HS-27A (cell line): ENCODE measurements around the gene POLA1.

Experiments used
- DNase-seq: peaks from one replicate; pipeline ENCODE4 v3.0.0-alpha.2; 2012; ENCODE audit warnings: low read depth, missing footprints

POLA1 gene

DNA sequence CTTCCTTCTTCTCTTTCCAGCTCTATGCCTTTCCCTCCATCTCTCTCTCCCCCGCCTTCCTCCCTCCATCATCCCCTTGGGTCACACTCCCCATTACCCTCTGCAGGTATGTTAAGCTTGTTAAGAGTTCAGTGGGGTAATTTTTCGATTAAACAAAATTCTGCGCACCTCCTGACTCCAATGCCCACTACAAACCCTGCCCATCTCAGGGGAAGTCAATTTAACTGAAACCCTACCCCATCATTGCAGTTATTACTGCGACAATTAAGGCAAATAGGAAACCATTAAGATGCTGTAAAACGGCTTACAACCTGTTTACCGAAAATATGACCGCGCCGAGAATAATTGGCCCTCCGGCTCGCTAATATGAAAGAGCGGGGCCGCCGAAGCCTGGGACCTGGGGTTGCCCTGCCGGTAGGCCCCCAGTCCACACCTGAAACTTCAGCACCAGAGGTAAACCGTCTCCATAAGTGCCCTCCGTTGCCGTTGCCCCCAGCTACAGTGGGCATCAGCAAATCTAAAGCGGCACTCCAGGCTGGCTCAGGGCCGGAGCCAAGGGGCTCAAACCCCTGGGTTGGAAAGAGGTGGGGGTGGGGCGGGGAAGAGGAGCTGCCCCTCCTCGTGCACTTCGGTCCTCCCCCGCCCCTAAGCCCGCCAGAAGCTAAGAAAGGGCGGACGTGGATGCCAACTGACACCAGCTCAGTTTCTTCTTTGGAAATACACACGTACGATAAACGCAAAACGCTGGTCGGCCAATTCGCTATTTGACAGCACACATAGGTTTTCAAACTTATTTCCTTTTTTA lies 317.3 kb downstream of the POLA1 start:
- no peak for DNase-seq

DNA sequence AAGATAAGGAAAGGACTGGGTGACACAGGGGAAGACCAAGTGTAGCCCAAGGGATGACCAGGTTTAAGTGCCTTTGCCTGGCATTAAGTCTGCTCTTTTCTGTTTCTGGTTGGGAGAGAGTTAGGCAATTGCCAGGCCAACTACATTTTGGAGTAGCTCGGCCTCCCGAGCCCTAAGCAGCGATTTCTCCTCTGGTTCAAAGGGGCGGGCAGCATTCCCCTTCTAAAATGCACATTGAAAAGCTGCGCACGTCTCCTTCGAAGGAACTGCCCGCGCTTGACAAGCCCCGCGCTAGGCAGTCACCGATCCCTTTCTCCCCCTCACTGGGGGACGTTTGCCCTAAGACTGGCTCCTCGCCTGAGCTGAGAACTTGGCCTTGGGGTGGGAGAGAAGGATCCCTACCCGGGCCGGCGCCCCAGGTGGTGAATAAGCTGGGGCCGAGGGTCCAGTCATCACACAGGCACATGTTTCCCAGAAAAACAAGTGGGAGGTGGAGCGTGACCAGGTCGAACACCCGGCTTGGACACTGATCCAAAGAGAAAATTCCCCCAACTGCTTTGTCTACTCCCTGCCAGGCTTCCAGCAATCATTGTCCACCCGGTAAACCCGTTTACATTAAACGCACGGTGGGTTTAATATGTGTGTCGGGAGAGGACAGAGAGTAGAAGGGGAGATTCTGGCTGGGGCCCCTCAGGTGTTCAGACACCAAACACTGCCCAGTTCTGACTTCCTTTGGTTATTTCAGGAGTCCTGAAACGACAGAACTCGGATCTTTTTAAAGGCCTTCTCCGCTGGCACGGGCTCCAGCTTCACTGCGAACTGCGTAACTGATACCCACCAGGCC lies 318.1 kb downstream of the POLA1 start:
- no peak for DNase-seq

DNA sequence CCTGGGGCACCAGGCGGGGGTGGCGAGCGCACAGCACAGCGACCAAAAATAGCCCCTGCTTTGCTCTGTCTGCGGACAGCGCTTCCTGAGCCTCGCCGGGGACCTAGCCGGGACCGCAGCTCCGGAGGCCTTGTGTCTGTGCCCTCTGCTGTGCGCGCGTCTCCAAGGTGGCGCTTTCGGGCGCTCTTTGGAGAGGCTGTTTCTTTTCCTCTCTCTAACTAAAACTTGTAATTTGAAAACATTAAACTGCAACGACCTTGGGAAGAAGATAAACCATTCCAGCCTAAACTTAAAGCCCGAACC lies 318.7 kb downstream of the POLA1 start:
- DNase-seq = no peak

DNA sequence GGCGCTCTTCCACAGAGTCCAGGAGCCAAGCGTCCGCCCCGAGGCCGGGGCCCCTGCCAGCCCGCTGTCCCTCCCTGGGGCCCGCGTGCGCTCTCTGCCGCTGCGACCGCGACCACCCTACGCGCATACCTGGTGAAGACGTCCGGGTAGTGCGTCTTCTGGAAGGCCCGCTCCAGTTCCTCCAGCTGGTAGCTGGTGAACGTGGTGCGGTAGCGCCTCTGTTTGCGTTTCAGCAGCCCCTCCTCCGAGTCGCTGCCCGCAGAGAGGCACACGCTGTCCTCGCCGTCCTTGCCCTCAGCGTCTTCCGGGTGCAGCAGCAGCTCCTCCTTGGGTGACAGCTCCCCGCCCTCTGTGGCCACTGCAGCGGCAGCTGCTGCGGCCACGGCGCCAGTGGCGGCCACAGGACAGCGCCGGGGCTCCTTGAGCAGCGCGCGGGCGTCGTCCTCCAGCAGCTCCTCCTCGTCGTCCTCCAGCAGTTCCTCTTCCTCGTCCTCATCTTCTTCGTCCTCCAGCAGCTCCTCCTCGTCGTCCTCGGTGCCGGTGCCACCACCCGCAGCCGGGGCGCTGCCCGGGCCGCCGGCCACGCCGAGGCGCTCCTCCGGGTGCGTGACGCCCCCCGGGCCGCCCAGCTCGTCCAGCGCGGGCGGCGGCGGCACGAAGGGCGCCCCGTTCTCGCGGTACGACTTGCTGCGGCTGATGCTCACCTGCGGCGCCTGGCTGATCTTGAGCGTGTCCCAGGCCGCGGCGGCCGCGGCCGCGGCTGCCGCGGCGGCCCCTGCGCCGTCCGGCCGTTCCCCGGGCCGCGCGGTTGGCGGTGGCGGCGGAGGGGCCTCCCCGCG lies 319.3 kb downstream of the POLA1 start:
- no peak for DNase-seq

DNA sequence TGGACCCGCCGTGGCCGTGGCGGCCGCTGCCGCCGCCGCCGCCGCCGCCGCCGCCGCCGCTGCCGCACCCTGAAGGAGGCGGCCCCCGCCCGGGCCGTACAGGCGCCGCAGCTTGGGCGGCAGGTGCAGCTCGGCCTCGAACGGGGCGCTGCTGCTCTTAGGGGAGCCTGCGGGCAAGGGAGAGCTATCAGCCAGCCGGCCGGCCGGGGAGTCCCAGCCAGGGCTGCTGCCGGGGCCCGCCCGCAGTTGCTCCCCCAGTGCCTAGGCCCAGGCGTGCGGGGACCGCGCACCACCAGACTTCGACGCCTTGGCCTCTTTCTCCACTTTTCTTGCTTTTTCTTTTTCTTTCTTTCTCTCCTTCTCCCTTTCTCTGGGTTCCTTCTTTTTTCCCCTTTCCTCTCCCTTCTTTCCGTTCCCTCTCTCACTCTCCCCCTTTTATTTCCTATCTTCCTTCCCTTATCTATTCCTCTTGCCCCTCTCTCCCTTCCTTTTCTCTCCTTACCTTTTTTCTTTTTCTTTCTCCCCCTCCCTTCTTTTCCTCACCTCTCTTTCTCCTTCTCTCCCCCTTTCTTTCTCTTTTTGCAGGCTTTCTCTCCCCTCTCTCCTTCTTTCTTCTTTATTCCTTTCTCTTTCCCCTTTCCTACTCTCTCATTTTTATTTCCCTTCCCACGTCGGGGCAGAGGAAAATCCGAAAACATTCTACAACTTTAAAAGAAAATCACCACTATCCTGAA lies 320.1 kb downstream of the POLA1 start:
- no peak for DNase-seq

DNA sequence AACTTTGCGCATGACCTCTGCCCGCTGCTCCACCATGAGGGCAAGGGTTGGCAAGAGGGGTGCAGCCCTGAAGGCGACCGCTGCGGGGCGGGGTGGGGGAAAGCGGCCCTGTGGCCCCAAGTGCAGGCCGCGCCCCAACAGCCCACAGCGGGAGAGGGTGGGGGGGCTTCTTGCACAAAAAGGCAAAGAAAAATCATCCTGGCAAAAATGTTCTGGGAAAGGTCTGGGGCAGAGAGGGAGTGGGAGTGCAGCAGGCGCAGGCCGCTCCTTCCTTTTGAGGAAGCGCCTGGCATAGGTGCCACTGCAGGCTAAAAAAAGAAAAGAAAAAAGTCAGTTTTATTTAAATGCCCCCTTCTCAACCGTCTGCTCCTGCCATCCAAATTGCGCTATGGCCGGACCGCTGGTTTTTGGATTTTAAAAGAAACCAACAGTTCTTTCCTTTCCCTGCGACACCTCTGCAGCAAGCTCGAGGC lies 320.7 kb downstream of the POLA1 start:
- DNase-seq = no peak

DNA sequence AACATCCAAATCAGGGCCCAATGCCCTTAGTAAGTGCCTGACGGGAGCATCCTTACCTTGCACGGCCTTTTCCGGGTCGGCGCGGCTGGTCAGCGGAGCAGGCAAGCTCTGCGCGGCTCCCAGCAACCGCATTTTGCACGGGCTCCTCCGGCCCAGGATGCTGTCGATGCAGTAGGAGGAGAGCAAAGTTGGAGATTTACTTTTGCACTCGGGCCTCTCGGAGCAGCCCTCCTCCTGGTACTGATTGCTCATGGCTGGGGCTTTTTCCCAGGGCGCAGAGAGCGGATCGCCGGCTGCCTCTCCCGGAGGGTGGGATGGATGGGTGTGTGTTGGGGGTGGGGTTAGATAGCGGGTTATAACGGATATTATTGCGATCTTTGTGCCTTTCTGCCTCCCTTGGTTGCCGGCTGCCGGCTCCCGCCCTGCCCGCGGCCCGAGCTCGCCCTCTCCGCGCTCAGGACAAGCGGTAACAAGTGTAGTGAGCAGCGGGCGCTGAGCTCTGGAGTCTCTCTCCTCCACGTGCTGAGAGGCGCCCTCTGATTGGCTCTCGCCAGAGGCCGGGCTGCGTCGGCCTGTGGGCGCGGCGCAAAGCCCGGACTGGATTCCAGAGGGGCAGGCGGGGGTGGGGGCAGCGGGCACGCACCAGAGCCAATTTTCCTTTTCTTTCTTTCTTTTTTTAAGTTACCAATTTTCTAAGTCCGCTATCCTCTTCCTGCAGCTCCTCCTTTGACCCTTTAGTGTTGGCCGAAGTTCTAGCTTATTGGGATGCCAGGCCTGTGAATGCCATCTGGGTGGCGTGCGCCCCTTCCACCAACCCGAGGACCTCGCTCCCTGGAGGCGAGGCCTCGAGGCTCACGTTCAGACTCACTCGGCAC lies 322.0 kb downstream of the POLA1 start, which contains the start of gene ARX:
ARX (minus strand) TSS at position 480 of the 875 bp plus-strand sequence; CDS start at position 252, 228 bp downstream.
- DNase-seq = no peak

DNA sequence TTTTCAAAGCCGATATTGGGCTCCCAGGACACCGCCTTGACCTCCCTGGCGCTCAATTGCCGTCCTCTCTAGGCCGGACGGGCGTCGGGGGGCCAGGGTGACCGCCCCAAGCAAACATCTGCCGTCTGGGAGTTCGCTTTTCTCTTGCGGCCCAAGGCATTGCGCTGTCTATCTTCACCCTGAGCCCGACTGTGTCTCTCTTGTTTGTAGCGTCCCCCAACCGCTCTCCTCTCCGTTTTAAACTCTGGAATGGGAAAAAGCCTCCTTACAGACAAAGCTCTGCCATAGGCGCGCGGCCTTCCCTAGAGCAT lies 322.6 kb downstream of the POLA1 start:
- DNase-seq = no peak

DNA sequence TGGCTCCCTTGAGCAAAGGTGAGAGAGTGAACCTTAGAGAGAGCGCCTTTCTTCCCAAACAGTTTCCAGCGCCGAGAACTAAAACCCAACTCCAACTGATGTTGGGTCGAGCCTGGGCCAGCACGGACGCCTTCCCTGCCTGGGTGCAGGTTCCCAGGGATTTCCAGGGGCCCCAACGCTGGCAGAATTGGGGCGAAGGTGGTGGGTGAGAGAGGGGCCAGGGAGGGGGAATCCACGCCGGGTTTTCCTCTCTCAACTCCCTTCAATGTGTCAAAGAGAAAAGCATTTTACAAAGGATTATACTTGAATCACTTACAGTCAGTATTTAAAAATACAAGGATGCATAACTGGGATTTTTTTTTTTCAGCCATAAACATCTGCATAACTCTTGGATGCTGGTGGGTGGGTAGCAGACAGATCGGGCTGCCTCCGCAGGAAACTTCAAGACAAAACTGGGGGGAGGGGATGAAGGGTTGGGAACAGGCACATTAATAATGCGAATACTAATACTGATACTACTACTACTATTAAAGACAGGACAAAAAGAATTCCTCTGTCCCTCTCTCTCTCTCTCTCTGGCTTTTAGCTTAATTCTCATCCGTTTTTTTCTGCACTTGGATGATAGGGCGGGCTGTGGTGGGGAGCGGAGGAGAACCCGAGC lies 323.4 kb downstream of the POLA1 start:
- no peak for DNase-seq

DNA sequence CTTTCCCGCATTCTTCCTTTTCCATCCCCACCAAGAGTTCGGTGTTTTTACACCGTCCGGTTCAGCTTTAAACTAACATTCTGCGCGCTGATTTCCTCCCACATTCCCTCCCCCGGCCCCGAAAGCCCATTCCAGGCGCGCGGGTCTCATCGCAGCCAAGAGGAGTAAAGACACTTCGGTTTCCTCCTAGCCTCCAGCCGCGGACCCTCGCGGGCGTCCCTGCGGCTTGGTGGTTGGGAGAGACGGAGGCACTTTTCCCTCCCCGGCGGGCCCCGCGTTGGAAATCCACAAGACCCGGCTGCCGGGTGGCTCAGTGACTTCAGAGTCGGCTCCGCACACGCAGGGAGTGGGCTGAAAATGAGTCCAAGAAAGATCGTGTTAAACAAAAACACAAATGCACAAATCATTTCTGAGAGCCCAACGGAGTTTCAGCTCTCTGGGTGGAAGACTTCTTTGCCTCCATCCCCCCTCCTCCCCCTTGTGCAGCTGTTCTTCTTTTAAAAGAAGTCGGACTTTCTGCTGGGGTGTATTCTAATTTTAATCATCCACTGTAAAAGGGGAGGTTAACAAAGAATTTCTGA lies 324.0 kb downstream of the POLA1 start:
- no peak for DNase-seq

DNA sequence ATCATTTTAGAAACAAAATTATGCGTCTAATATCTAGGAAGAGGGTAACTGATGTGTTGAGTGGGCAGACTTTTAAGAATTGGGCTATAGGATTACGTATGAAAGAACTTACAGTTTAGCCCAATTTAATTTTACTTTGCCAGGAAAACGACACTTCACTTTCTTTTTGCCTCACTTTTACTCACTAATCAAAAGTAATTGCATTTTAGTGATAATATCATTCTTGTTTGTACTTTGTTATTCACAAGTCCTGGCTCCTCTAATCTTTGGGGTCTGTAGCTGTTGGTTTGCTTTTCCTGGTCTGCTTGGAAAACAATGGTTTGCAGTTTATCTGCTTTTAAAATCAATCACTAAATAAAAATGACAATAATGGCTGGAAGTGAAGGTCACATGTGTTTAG lies 325.0 kb downstream of the POLA1 start:
- no peak for DNase-seq

DNA sequence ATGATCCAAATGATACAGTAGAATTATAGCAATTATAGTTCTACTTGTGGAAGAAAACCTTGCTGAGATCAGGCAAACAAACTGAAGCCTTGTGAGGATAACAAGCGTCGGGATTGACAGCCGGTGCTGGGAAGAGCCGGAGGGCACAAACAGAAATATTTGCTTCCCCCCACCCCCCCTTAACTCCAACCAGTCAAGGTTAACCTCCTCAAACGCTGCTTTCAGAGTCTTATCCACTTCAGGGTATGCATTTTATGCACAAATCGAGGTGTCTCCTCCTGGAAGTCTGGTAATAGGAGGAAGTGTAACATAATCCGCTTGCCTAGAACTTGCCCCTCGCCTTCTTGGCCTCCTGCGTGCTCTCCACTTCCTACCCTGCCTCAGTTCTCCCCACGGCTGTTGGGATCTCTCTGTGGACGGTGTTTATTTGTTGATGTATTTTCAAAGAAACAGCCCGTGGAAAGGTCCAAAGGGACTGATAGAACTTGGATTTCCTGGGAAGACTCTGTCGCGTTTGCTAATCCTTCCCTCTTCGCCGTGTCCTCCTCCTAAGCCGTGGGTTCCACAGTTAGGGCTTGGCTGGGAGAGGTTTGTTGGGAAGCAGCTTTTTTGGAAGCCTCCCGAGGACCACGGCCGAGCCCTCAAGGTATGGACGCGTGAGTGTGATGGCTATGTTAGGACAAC lies 326.1 kb downstream of the POLA1 start:
- DNase-seq = no peak

DNA sequence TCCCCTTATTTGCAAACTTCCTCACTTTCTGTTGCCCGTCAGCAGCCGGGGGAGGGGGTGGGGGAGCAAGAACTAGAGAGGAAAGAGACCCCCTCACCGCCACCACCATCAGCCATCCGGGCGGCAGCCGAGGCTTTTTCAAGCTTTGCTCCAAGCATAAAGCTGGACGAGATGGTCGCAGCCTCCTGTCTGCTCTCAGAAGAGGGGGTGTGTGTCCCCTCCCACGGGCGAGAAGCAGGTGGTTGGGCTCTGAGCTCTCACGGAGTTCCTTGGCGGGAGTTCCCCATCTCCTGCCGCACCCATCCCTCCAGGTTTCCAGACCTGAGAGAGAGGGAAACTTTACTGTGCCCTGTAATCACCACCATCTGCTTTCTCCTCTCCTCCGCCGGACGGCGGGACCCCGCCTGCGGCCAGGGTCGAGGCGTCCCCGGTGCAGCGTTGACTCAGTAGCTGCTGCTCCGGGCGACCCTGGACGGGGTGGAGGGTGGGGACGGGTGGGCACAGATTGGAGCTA lies 326.7 kb downstream of the POLA1 start:
- no peak for DNase-seq

DNA sequence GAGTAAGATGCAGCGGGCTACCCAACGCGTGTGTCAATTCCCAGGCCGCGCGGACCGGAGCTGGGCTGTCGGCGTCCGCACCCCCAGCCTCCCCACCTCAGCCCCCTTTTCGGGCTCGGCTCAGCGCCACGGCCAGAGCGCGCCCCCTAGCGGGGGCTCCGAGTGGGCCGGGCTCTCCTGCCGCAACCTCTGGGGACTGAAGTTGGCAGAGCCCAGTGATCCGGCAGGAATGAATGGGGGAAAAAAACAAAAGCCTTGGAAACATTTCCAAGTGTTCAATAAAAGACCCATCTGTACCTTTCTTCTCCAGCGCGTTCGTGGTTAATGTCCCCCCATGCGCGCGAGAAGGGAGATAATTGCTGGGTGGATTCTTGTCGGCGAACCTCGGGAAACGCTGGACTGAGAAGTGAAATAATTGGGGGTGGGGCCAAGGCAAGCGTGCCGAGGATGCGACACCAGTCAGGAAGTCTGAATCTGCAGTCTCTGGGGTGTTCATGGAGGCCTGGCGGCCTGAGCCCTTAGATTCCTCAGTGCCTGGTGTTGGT lies 327.3 kb downstream of the POLA1 start:
- DNase-seq = no peak

DNA sequence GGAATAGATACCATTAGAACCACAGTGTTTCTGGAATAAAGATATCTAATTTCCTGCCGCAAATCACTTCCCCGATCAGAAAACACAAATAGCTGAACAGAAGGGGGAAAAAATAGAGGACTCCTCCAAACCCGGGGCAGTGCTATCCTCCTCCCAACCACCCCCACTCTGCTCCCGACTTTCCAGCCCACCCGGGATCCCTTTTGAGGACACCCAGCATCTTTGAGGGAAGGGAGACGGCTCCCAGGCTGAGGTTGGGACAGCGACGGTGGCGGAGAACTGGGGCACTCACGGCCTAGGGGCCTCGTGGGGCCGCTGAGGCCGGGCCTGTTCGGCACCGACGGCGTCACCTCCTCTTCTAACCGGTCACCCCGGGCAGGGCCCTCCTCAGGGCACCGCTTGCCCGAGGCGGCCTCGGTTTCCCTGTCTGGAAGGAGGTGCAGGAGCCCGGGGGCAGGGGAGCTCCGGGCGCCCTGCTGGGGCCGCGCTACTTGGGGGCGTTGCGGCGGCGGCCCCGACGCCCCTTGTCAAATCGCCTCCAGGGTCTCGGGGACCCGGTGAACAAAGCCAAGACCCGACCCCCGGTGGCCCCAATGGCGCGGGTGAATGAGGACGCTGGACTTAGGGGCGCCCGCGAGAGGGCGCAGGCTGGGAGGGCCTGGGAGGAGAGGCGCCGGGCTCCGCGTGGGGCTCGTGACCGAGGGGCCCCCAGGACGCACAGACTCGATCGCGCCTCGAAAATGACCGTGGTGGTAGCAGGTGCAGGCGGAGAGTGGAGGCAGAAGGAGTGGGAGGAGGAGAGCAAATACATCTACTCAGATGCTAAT lies 329.0 kb downstream of the POLA1 start:
- DNase-seq = no peak

DNA sequence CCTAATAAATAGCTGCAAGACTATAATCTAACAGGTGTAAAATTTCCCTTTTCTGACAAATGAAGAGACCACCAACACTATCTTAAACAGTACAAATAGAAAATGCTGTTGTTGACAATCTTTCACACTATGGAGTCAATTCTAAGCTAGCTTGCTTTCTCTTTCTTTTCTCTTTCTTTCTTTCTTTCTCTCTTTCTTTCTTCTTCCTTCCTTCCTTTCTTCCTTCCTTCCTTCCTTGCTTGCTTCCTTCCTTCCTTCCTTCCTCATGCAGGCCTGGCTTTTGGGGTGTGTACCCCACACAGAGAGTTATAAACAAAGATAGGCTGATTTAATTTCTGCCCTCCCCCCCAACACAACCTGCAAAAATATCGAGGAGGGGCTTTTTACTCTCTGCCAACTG lies 330.2 kb downstream of the POLA1 start:
- no peak for DNase-seq

DNA sequence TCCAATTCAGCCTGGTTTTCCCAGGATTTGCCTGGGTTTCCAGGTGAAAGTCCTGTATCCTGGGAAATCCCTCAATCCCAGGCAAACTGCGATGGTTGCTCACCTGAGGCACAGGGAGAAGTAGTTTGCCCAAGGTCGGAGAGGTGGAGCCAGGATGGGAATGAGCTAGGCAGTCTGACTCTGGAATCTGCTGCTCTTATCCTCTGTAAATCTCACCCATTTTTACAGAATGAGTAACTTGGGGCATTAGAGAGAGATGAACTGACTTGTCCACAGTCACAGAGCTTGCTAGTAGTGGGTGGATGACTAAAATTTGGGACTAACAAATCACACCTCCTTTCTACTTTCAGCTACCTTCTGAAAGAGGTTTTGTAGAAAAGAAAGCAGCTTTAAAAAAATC lies 331.9 kb downstream of the POLA1 start:
- no peak for DNase-seq

DNA sequence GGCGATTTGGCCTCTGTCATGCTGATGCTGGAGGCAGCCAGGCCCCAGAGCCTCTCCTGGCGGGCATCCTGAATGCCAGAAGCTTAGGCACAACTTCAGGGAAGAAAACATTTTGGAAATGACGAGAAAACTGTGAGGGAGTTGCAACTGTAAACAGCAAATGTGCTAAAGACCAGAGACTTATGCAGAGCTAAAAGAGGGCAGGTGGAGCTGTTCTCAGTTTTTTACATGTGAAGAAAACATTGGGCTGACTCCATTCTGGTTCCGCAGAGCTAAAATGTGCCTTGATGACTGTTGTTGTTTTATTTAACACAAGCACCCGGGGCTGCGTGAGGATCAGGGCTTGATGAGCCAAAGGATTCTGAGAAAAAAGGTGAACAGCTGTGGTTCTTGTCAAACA lies 332.9 kb downstream of the POLA1 start:
- no peak for DNase-seq
